NCI-H187 treated with DMSO at 0.1 percent for 48 hours (cell line): ENCODE results near the gene RNF113A.
"Not testable (repeated sequence)": the region's sequence is repeated elsewhere in the genome, so short reads cannot be mapped to it uniquely, and the experiment has no call there.

ENCODE experiments used
- DNase-seq: peaks from one replicate; lab custom pipeline; 2025; lab: John Stamatoyannopoulos, UW

RNF113A gene

DNA sequence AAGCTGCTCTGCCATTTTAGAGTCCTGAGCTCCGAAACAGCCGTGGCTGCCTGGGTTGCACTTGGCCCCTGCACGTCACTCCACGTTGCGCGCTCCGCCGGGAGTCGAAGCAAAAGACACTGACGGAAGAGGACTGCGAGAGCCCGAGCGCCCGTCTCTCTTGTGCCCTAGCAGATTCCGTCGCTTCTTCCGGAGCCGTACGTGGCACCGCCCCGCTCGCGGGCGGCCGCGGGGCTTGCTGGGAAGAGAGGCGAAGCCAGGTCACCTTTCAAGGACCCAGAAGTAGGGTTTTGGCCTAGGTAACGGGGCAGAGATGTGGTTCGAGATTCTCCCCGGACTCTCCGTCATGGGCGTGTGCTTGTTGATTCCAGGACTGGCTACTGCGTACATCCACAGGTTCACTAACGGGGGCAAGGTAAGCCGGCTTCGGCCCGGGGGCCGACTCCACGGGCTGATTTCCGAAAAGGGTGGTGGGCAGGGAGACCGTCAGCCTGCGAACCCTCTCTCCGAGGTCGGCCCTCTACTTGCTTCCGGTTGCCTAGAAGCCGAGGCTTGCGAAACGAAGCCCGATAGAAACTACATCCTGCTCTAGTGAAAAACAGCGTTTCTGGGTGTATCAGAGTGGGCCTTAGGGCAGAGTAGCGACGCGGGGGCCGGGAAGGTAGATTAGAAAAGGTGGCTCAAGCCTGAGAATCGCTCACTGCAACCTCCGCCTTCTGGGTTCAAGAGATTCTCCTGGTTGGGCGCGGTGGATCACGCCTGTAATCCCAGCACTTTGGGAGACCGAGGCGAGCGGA lies at the start of gene RNF113A, which contains the start of gene NDUFA1:
RNF113A (minus strand) TSS at position 135 of the 797 bp plus-strand sequence; CDS start at position 15, 120 bp downstream.
NDUFA1 (plus strand) TSS at position 234 of the 797 bp plus-strand sequence; CDS start at position 314, 80 bp downstream.
- peak; percentile 74 for DNase-seq

DNA sequence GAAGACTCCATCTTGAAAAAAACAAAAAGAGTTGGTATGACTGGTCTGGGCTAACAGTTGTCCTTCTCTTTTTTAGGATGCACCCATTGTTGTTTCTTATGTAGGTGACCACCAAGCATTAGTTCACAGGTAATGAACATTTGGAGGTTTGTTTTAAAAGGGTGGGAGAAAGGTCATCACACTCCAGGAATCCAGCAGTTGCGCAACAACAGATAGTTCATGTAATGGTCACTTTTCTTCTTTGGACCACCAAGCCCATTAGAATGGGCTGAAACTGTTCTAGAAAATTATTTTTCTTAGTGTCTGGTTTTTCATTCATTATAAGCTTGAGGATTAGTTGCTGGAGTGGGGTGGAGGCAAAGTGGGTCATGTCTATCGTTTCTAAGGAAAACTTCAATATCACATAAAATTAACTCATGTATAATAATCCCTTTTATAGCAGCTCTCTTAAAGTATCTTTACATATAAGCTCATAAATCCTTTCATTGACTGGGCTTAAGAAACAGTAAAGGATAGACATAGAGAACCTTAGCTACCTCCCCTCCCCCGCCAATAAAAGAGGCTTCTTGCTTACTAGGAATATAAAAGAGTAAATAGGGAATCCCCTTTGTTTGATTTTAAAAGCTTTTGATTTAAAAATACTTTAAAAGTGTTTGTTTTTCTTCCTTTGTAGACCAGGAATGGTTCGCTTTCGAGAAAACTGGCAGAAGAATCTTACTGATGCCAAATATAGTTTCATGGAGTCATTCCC lies 48.5 kb upstream of the RNF113A start:
- DNase-seq, result no peak

DNA sequence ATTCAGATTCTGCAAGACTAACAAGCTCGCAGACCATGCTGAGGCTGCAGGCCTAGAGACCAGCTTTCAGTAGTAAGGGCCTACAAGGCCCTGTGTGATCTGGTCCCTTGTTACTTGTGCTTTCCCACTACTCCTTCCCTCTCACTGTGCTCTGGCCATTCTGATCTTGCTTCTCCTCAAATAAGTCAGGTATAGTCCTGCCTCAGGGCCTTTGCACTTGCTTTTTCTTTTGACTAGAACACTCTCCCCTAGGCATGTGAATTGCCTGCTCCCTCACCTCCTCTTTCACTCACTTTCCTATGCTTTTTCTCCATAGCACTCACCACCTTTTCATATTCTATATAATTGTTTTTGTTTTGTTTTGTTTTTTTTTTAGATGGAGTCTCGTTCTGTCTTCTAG lies 46.3 kb upstream of the RNF113A start:
- no peak for DNase-seq

DNA sequence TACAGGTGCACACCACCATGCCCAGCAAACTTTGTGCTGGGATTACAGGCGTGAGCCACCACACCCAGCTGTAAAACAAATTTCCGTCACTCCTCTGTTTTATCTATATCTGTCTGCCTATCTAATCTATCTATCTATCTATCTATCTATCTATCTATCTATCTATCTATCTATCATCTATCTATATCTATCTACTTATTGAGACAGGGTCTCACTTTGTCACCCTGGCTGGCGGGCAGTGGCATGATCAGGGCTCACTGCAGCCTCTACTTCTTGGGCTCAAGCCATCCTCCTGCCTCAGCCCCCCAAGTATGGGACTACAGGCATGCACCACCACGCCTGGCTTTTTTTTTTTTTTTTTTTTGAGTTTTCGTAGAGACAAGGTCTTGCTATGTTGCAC lies 44.8 kb upstream of the RNF113A start:
- DNase-seq, result no peak

DNA sequence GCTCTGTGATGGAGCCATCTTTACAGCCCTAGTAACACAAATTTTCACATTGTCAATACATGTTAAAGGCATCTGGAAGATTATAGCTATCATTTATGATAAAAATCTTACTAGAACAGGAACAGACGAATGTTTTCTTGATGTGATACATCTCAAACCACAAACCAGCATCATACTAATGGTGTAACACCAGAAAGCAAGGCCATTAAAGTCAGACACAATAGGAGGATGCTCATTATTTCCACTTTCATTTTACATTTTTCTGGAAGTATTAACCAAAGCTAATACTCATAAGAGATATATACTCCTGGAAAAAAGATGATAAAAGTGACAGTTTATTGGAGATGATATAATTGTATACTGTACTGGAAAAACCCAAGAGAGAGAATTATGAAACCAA lies 29.4 kb upstream of the RNF113A start:
- no peak for DNase-seq

DNA sequence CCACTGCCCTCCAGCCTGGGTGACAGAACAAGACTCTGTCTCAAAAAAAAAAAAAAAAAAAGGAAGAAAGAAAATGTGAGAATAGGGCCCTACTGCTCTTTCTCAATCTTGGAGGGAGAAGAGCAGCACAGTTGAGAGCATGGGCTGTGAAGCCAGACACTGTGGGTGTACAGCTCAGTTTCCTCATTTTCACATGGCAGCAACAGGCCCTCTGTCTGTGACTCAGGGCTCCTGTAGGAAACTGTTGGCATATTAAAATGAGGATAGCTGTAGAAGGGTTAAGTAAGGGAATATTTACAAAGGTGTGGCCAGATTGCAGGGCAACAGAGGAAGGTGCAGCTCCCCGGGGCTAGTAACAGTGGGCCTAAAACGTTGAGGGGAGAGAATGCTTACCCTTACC lies 27.6 kb upstream of the RNF113A start:
- DNase-seq, result no peak

DNA sequence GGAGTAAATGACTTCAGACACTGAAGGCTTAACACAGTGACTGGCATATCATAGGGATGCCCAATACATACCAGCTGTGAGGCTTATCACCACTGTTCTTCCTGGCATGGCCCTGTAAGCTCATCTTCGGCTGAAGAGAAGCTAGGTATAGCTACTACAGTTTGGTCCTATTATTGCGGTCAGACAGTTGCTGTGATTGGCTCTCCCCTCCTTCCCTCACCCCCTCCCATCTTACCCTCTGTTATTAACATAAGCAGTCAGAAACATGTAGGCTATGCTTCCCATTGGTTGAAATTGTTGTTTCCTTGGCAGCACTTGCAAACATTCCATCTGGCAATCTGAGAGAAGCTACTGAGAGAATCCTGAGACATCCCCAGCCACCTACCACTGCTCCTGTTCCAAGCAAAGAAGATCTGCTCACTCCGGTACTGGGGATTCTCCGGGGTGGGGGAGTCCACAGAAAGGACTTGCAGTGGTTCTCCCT lies 24.4 kb upstream of the RNF113A start, which contains the start of gene AKAP14:
AKAP14 (plus strand) TSS at position 51 of the 484 bp plus-strand sequence. CDS start 7,331 bp downstream, outside the sequence.
- no peak for DNase-seq

DNA sequence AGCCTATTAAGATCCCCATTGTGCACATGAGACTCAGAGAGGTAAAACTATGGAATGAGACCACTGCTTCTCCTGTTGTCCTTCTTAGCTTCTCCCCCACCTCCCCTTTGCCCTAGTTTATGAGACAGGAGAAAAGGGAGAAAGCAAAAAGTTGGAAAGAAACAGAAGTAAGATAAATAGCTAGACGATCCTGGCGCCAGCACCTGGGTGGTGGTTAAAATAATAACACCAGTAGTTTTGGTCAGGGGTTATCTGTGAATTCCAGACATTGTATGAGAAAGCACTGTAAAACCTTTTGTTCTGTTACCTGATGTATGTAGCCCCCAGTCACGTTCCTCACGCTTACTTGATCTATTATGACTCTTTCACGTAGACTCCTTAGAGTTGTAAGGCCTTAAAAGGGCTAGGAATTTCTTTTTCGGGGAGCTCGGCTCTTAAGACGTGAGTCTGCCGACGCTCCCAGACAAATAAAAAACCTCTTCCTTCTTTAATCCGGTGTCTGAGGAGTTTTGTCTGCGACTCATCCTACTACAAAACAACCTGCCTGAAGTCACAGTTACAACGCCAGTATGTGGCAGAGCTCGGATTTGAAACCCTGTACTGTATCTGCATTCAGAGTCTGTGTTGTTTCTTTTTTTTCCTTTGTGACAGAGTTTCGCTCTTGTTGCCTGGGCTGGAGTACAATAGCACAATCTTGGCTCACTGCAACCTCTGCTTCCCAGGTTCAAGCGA lies 20.6 kb upstream of the RNF113A start:
- DNase-seq, result not testable (repeated sequence)

DNA sequence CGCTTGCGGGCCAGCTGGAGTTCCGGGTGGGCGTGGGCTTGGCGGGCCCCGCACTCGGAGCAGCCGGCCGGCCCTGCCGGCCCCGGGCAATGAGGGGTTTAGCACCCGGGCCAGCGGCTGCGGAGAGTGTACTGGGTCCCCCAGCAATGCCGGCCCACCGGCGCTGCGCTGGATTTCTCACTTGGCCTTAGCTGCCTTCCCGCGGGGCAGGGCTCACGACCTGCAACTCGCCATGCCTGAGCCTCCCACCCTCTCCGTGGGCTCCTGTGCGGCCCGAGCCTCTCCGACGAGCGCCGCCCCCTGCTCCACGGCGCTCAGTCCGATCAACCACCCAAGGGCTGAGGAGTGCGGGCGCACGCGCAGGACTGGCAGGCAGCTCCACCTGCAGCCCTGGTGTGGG lies 19.1 kb upstream of the RNF113A start:
- DNase-seq, result not testable (repeated sequence)

DNA sequence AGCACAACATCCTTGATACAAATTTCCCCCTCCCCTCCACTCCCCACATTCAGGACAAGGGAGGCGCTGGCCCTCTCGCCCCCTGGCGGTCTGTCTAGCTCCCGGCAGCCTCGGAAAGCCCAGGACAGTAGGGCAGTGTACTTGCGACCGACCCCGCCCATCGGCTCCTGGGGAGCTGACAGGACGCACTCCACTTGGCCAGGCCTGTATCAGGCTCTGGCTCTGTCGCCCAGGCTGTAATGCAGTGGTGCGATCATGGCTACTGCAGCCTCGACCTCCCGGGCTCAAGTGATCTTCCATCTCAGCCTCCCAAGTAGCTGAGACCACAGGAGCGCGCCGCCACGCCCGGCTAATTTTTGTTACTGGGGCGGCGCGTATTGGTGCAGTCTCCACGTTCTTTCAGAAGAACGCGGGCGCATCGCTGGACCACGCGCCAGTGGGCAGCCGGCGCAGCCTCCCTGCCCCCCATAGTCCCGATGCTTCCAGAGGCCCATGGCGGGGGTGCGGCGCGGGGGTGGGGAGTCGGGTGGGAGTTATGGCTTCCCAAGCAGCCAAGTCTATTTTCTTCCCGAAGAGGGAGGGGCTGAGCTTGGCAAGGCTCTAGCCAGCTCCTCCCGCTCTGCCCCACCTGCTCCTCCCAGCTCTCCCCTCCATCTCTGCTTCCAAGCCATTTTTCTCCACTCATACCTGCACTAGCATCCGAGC lies 16.3 kb upstream of the RNF113A start:
- no peak for DNase-seq

DNA sequence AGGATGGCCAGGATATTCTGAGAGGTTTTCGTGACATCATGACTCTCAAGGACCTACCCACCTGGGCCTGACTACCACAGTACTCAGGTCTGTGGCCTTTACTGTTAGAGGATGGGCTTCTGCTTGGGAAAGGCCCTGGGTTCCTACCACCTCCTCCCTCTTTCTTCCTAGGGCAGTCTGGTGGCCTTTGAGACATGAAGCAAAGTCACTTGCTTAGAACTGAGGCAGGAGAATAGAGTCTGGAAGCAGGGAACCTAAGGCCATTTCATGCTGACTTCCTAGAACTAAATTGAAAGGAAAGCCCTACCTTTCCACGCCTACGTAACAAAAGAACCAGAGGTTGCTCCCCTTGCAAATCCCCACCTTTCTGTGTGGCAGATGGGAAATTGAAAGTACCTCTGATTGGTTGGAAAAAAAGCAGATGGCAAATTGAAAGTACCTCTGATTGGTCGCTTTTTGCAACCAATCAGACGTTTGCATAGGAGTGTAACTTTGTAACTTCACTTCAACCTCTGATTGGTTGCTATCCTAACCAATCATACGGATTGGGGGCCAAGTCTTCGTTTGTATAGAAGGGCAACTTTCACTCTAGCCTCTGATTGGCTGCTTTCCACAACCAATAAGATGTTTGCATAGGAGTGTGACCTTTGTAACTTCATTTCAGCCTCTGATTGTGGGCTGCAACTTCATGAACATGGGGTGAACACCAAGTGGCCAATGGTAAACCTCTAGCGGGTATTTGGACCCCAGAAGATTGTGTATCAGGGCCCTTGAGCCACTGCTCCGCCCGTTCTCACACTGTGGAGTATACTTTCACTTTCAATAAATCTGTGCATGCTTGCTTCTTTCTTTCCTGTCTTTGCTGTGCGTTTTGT lies 14.3 kb upstream of the RNF113A start:
- DNase-seq, result no peak

DNA sequence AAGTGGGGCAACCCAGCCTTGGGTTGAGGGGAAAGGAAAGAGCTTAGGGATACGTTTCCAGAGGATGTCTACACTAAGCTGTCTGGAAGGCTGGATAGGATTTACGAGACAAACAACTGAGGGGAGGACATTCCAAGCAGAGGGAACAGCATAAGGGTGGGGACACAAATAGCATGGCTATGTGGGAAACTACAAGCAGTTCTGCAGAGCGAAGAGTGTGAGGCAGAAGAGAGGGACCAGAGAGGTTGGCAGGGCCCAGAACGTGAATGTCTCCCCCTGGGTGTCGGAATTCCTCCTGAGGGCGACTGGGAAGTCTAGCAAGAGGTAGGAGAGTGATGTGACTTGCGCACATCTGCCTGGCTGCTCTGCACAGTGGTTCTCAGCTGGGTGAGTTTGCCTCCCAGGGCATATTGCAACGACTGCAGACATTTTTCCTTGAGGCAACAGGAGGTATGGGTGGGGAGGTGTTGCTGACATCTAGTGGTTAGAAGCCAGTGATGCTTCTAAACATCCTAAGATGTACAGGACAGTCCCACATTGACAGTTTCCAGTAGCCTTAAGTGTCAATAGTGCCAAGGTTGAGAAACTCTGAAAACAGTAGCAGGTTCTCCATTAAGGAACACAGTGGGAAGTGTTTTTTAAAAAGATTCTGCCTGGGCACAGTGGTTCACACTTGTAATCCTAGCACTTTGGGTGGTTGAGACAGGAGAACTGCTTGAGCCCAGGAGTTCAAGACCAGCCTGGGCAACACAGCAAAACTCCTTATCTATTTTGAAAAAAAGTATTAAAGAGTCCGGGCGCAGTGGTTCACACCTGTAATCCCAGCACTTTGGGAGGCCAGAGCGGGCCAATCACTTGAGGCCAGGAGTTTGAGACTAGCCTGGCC lies 9.3 kb upstream of the RNF113A start:
- DNase-seq, result no peak

DNA sequence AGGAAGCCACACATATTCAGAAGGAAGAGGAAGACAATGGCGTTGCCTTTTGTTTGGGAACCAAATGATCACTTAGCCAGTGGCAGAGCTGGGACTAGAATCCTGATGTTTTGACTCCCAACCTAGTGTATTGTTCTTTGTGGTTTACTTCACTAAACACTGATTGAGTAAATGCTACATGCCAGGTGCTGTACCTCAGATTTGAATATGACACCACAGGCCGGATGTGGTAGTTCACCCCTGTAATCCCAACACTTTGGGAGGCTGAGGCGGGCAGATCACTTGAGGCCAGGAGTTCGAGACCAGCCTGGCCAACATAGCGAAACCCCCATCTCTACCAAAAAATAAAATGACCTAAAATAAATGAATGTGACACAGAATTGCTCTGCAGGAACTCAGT lies 8.5 kb upstream of the RNF113A start:
- no peak for DNase-seq

DNA sequence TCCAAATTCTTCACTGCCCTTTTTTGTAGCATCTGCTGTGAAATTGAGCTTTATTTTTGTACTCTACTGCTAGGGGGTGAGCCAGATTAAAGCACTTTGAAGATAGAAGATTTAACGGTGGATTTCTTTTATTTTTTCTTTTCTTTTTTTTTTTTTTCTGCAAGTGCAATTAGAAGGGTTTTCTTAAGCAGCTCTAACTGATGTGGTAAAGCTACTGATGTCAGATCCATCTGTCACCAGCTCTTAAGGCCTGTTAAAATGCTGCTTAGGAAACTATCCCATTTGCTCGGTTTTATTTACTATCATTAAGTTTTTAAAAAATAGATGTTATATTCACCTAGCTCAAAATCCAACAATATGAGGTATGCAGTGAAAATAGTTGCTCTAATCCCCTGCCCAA lies 7.2 kb upstream of the RNF113A start:
- no peak for DNase-seq

DNA sequence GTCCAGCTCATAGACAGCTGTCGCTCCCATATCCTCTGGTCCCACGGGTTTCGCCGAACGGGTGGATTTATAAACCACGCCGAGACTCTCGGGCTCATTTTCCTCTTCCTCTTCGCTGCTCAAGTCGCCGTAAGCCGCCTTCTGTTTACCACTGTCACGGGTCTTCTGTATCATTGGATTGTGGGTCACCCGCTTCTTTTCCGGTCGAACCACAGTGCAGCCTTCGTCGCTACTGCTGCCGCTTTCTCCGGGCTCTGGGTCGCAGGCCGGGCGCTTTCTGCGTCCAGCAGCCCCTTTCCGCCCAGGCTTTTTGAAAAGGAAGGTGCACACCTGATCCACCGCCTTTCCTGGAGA lies 311 bp downstream of the RNF113A start:
- DNase-seq, result no peak

DNA sequence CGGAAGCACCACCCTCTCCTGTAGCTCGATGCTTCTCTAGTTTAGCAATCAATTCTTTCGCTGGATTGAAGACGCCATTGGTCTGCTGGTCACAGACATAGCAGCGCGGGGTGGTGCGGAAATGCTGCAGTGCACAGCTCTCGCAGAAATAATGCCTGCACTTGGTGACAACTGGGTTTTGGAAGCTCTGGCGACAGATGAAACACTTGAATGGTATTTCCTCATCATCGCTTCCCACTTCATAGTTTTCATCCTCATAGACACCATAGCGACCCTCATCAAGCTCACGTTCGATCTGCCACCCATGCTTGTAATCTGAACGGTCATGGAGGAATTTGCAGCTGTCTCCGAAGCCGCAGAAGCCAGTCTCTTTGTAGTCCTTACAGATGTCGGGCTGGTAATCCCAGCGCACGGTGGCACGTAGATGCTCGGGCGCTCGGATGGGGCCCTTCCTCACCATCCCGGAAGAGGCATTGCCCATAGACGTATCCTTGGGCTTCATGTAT lies 854 bp downstream of the RNF113A start:
- no peak for DNase-seq

DNA sequence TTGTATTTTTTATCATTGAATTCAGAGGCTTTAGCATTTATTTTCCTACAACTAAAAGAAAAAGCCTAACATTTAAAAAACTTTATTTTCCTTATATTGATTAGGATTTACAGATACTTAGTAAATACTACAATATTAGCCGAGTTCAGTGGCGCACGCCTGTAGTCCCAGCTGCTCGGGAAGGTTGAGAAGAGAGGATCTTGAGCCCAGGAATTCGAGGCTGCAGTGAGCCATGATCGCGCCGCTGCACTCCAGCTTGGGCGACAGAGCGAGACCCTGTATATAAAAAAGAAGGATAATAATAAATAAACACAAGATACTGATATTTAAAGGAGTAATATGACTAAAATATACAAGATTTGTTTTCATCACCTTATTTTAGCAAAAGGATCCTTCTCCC lies 18.1 kb downstream of the RNF113A start:
- DNase-seq, result no peak

DNA sequence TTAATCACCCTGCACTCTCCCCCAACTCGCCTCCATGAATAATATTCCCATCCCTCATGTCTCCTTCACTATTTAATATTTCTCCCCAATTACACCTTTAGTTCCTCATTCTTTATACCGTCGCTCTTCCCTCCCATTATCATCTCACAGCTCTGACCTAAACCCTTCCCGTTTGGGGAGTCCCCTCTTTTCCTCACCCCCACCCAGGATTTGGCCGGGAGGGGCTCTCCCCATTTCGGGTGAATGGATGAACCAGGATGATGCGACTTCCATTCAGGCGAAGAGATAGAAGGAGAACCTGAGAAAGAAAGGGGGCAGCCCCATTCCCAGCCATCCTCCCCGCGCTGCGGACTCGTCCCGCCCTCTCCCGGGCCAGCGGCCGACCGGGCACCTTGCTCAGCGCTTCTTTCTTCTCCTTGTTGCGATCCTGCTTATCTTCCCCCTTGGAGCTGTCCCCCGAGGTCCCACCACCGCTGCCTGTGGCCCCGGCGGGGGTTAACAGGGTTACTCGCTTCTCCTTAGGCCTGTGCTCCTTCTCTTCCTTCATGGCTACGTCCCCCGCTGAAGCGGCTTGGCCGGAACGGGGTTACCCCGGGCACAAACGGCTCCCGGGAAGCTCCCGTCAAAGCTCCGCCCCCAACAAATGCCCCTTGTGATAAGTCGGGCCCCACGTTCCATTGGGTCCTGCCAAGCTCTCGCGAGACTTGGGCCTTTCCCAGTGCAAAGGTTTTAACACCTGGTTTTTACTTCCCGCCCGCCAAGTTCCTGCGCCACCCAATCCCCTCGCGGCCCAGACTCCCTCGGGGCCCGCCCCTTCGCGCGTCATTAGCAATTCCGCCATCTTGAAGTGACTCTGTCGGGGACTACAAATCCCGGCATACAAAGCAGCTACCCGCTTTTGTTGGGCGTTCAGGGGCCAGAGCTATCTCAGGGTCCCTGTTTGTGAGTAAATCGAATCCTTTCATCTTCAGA lies 18.9 kb downstream of the RNF113A start, which contains the start of gene UPF3B:
UPF3B (minus strand) TSS at position 582 of the 972 bp plus-strand sequence; CDS start at position 547, 35 bp downstream.
- DNase-seq, result peak; percentile 90
